DLD1 (cell line): ENCODE measurements around the gene CEP20.

Experiments used
- in situ Hi-C: cut with HindIII; loops from 2 replicates; pipeline ENCODE4 v1.10.0; 2017; ENCODE audit warnings: low sequenced_read_pairs

The CEP20 gene

DNA sequence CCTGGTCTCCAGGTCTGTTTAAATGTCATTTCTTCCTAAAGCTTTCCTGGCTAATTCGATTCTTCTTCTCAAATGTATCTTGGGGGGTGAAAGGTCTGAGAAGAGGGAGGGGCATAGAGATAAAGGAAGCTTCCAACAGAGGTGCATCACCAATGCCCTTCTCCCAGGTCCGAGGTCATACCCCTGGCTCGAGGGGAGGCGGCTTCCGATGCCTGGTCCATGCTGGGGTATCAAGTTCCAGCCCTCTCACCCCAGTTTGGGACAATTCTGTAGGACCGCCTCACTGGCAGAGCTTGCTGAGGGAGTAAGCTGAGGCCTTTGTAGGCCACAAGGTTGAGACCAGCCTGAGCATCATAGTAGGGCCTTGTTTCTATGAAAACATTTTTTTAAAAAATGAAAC, 10.3 kb upstream of the CEP20 start:
- in situ Hi-C loops = loop anchor here (25.0 kb wide), 1 partner anchor 89 kb away; no protein-coding TSS in a partner anchor

GRCh38 chr16:15897834-15898254, 9.4 kb upstream of the CEP20 start:
- in situ Hi-C loops = loop anchor here (25.0 kb wide), 1 partner anchor 89 kb away; no protein-coding TSS in a partner anchor

DNA sequence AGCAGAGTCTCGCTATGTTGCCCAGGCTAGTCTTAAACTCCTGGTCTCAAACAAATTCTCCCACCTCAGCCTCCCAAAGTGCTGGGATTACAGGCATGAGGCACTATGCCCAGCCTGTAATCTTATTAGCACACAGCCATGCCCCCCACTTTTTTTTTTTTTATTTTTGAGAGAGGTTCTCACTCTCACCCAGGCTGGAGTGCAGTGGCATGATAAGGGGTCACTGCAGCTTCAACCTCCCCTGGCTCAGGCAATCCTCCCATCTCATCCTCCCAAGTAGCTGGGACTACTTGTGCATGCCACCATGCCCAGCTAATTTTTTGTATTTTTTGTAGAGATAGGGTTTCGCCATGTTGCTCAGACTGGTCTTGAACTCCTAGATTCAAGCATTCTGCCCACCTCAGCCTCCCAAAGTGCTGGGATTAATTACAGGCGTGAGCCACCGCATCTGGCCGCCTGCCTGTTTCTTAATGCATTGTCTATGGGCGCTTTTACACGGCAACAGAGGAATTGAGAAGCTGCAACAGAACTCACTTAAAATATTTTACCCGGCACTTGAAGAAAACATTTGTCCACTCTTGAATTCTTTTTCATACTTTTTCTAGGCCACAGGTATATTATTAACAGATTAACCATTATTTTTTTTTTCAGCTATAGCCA, 8.8 kb upstream of the CEP20 start:
- in situ Hi-C loops = loop anchor here (25.0 kb wide), 1 partner anchor 90 kb away; no protein-coding TSS in a partner anchor

DNA sequence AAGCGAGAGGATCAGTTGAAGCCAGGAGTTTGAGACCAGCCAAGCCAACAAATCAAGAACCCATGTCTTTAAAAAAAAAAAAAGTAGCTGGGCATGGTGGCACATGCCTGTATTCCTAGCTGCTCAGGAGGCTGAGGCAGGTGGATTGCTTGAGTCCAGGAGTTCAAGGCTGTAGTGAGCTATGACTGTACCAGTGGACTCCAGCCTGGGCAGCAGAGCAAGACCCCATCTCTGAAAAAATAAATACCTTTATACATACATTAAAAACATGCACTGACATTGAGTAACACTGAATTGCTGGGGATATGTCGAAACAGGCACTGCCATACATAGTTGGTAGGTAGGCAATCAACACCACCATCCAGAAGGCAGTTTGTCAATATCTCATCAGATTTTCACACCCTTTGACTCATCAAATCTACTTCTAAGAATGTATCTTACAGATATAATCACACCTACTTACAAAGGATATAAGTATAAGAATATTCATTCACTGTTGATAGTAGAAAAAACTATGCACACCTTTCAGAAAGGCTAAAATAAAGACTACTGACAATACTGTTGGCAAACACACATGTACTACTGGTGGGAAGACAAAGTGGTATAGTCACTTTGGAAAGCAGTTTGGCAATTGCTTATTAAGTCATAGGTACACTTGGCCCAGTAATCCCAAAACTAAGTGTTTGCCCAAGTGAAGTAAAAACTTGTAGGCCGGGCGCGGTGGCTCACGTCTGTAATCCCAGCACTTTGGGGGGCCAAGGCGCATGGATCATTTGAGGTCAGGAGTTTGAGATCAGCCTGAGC, 6.4 kb upstream of the CEP20 start:
- in situ Hi-C loops = loop anchor here (25.0 kb wide), 1 partner anchor 93 kb away; no protein-coding TSS in a partner anchor

GRCh38 chr16:15891508-15891907, 3.1 kb upstream of the CEP20 start:
- in situ Hi-C loops = loop anchor here (25.0 kb wide), 1 partner anchor 96 kb away; no protein-coding TSS in a partner anchor

DNA sequence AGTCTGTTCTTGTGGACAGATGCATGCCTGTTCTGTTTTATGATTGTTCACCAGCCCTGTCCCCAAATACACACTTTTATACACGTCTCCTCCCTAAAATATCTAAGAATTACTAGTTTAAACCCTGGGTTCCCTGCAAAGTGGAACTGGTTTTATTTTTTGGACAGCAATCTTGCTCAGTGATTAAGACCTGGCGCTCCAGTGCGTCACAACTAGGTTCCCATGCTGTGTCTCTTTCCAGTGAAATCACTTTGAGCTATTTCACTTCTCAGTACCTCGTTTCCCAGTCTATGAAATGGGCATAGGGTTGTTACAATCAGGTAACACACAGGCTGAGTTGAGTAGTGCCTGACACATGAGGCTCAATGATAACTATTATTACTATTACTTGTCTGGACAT, 1.1 kb downstream of the CEP20 start:
- in situ Hi-C loops = loop anchor here (10.0 to 25.0 kb wide), 2 partner anchors 100 to 238 kb away; no protein-coding TSS in a partner anchor

DNA sequence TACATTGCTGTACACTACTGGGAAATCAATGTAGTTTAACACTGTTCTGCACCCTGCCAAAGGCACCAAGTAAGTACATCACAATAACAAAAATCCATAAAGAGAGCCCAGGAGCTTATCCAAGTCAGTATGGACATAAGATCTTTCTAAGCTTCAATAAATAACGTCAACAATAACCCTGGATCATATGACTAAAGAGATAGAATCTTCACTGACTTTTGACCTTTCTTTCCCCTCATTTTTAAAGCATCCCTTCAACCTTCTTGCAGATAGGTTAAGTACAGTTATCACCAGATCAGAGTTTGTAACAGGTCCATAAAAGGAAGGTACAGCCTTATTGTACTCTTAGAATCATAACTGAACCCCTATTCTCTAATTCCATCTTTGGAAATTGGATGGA, 2.3 kb downstream of the CEP20 start:
- in situ Hi-C loops = loop anchor here (10.0 to 25.0 kb wide), 2 partner anchors 101 to 239 kb away; no protein-coding TSS in a partner anchor

DNA sequence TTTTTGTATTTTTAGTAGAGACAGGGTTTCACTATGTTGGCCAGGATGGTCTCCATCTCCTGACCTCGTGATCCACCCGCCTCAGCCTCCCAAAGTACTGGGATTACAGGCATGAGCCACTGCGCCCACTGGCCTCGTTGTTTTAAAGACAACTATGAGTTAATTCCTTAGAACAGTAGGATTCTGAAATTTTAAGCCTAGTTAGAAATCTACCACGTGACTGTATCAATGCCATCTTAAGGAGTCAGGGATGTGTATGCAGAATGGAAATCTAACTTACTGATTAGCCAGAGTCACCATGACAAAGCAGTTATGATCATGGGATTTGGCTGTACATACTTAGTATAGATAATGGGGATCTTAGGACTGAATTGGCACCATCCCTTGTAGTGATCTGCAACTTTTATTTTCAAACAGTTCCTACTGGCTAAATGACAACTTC, 2.8 kb downstream of the CEP20 start:
- in situ Hi-C loops = loop anchor here (10.0 to 25.0 kb wide), 2 partner anchors 102 to 239 kb away; no protein-coding TSS in a partner anchor

DNA sequence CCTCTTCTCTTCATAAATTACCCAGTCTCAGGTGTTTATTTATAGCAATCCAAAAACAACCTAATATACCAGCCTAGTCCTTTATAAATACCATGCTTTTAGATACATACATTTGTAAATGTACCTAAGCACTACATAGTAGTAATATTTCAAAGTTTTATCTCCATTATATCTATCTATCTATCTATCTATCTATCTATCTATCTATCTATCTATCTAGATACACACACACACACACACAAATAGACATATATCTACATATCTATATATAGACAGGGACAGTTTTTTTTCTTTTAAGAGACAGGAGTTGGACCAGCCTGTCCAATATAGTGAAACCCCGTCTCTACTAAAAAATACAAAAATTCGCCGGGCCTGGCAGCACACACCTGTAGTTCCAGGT, 5.8 kb downstream of the CEP20 start:
- in situ Hi-C loops = loop anchor here (10.0 to 25.0 kb wide), 2 partner anchors 105 to 242 kb away; no protein-coding TSS in a partner anchor

GRCh38 chr16:15881794-15882379, 6.5 kb downstream of the CEP20 start:
- in situ Hi-C loops = loop anchor here (10.0 to 25.0 kb wide), 2 partner anchors 105 to 243 kb away; no protein-coding TSS in a partner anchor

- in situ Hi-C loops = loop anchor here (10.0 to 25.0 kb wide), 2 partner anchors 107 to 244 kb away; no protein-coding TSS in a partner anchor
Measured at GRCh38 chr16:15880434-15881308, 7.7 kb downstream of the CEP20 start.

GRCh38 chr16:15879255-15879811, 9.1 kb downstream of the CEP20 start:
- in situ Hi-C loops = loop anchor here (25.0 kb wide), 1 partner anchor 108 kb away; no protein-coding TSS in a partner anchor

DNA sequence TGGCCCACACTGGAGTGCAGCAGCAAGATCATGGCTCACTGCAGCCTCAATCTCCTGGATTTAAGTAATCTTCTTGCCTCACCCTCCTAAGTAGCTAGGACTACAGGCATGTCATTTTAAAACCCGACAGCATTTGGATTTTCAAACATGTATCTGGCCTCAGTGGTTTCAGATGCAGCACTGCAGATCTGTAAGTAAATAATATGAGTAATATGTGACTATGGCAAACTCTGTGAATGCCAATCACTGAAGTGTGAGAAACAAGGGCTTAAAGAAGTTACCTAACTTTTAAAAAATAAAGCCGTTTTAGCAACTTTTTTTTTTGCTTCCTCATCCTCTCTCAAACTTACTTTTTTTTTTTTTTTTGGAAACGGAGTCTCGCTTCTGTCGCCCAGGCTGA, 11.9 kb downstream of the CEP20 start:
- in situ Hi-C loops = loop anchor here (25.0 kb wide), 1 partner anchor 111 kb away; no protein-coding TSS in a partner anchor

DNA sequence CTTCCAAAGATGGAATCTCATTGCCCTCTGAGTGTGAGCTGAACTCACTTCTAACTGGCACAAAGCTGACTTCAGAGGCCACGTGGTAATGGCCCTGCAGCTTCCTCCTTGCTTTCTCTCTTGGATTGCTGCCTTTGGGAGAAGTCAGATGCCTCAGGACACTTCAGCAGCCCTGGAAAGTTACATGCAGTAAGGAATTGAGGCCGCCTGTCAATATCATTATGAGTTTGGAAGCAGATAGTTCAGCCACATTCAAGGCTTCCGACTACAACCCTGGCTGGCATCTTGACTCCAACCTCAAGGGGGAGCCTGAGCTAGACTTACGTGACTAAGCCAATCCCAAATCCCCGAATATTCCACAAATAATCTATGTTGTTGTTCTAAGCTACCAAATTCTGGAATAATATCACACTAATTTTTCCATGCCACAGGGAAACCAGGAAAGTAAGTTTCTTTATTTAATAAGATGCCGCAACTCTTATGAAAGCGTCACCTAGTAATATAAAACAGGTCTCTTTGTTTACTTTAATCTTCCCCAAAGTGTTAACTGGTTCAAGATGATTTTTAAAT, 13.6 kb downstream of the CEP20 start:
- in situ Hi-C loops = loop anchor here (25.0 kb wide), 1 partner anchor 112 kb away; no protein-coding TSS in a partner anchor

GRCh38 chr16:15873737-15874136, 14.7 kb downstream of the CEP20 start:
- in situ Hi-C loops = no loop called here

- in situ Hi-C loops = no loop called here
Measured at GRCh38 chr16:15873301-15873700, 15.1 kb downstream of the CEP20 start.

DNA sequence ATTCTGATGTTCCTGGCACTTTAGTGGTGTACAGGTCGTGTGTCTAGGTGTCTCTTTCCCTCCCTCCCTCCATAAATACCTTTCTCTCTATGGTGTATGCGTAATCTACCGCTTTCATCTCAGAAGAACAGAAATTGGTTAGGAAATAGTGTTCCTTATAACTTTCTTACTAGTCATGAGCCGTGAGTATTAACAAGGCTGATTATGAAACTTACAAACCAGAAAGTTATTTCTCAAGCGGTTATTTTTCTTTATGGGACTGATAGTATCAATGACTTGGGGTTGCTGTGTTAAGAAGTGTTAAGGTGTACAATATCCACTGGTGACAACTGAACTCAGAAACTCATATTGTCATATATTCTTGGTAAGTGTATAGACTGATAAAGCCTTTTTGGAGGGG, 18.4 kb downstream of the CEP20 start:
- in situ Hi-C loops = no loop called here

GRCh38 chr16:15866451-15866850, 22.0 kb downstream of the CEP20 start:
- in situ Hi-C loops = no loop called here

GRCh38 chr16:15865742-15866141, 22.7 kb downstream of the CEP20 start:
- in situ Hi-C loops = no loop called here
